ENCODE data around the gene RBM22. TPM values are rescaled to one million over a fixed set of nuclear protein-coding genes. Genes with fewer than 3 reads are reported as not detected.

The RBM22 gene
- total and polyA plus RNA-seq, 2 of the 4 experiments (the other 2 are of a cell fraction), result 26.2 to 34.2 TPM

DNA sequence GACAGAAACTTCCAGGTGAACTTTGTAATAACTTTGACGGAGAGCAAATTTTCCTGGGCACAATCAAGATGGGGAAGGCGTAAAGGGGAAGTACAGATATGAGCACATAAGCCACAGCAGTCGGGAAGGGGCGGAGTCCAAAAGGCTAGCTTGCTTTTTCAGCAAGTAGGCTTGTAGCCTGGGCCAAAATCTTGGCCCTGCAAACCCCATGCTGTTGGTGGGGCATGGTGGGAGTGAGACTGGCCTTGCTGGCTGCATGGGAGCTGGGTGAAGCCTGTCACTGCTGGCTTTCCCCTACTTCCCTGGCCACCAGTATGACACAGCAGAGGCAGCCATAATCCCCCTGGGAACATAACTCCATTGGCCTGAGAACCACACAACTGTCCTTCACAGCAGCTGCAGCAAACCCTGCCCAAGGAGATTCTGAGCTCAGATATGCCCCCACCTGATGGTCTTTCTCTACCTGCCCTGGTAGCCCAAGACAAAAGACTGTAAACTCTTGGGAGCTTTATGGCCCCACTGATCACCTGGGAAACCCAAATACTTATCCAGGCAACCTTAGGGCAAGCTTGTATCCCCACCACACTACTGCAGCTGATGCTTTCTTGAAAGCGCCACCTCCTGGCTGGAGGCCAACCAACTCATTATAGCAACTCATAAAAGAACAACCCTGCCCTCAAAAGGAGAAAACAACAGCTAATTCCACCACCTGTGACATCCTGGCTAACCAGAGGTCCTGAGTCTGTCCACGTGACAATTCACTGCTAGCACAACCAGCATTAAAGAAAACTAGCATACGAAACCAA, 33.9 kb upstream of the RBM22 start:
- no TSS peak for BruUV-seq (replicated peaks)
- Histone ChIP-seq H4K5ac (ENCODE audit: low read depth, low read length) (no peak overlapping the region), H4K8ac (ENCODE audit: low read depth in 2 of 2, low read length in 2 of 2) (no peak overlapping the region), H2AK9ac (replicated peaks; ENCODE audit: low read depth, low read length, poor library complexity) (no peak overlapping the region), H3K36me3 (ENCODE audit: control insufficient read depth, insufficient read depth, low read length) (peaks cover 32% of the 10 kb centered on the region), H3K4me2 (ENCODE audit: low read depth, low read length) (no peak overlapping the region), H3K4ac (ENCODE audit: low read depth, low read length) (no peak overlapping the region), H2AK5ac (ENCODE audit: low read depth, low read length) (no peak overlapping the region), H2BK5ac (ENCODE audit: low read depth, low read length, poor library complexity, severe bottlenecking) (no peak overlapping the region), H4K20me1 (ENCODE audit: insufficient read depth, low read length) (peaks cover 13% of the 10 kb centered on the region), H3K18ac (ENCODE audit: low read depth, low read length) (no peak overlapping the region), H3K56ac (ENCODE audit: extremely low read depth, insufficient read depth, low read length) (no peak overlapping the region), H3K9me1 (ENCODE audit: insufficient read depth, low read length) (no peaks in the 10 kb centered on the region), H3K4me3 (ENCODE audit: insufficient read depth, low read depth, low read length) (no peak overlapping the region), H3K27ac (ENCODE audit: insufficient read depth, low read length) (no peak overlapping the region), H3K9ac (ENCODE audit: low read depth, low read length) (no peak overlapping the region), H3K79me1 (ENCODE audit: low read depth in 1 of 2, low read length in 2 of 2) (peaks cover 26 to 28% of the 10 kb centered on the region in 2 experiments), H3K27me3 (ENCODE audit: control insufficient read depth, insufficient read depth, low read length) (no peaks in the 10 kb centered on the region), H3K9me3 (ENCODE audit: control insufficient read depth, insufficient read depth, low read length) (peaks cover 4% of the 10 kb centered on the region; the same call in 1 of the 2 replicates), H3K4me1 (ENCODE audit: control insufficient read depth, insufficient read depth, low read length) (no peaks in the 10 kb centered on the region), H3K23ac (ENCODE audit: low read depth, low read length) (no peak overlapping the region), H2AFZ (replicated peaks; ENCODE audit: low read length, poor library complexity) (no peak overlapping the region), H3K14ac (replicated peaks; ENCODE audit: low read depth, low read length) (no peak overlapping the region), H2BK120ac (ENCODE audit: low read depth, low read length) (no peak overlapping the region), H4K91ac (ENCODE audit: insufficient read depth, low read depth, low read length) (no peak overlapping the region), H2BK15ac (ENCODE audit: low read depth, low read length) (no peak overlapping the region), H2BK20ac (ENCODE audit: low read depth, low read length) (no peak overlapping the region)
- ChIA-PET POLR2A (ENCODE audit: unreplicated experiment) (no interaction called here), CTCF (interaction anchor here (0.7 to 1.8 kb wide), 3 partner anchors 22 to 275 kb away, joined by 3 read pairs; partner anchors contain the start of gene DCTN4)
- intact Hi-C loops (cut with micrococcal nuclease) (loop anchor here (5.0 kb wide), 1 partner anchor 113 kb away; the partner anchor contains the start of gene IRGM), in situ Hi-C loops (cut with MboI; ENCODE audit: low sequenced_read_pairs) (no loop called here), dilution Hi-C loops (cut with HindIII; ENCODE audit: low sequenced_read_pairs, unreplicated experiment) (no loop called here)
- WGBS, 2 experiments (ENCODE audit: extremely low coverage in 2 of 2, insufficient read length in 1 of 2), result 83% methylated on average over 3 of the region's 7 CpGs; no CpG with 5 or more reads in 1 of the 2 experiments
- TF ChIP-seq NFE2L2 (IDR thresholded peaks at IDR 0.05; ENCODE audit: low read depth, low read length), result no peak
- TF ChIP-seq ELK1 (IDR thresholded peaks at IDR 0.05; ENCODE audit: borderline replicate concordance, low read depth, low read length), result no peak
- TF ChIP-seq BHLHE40 (IDR thresholded peaks at IDR 0.05; ENCODE audit: low read depth, low read length), result no peak
- TF ChIP-seq, protein P1, sequence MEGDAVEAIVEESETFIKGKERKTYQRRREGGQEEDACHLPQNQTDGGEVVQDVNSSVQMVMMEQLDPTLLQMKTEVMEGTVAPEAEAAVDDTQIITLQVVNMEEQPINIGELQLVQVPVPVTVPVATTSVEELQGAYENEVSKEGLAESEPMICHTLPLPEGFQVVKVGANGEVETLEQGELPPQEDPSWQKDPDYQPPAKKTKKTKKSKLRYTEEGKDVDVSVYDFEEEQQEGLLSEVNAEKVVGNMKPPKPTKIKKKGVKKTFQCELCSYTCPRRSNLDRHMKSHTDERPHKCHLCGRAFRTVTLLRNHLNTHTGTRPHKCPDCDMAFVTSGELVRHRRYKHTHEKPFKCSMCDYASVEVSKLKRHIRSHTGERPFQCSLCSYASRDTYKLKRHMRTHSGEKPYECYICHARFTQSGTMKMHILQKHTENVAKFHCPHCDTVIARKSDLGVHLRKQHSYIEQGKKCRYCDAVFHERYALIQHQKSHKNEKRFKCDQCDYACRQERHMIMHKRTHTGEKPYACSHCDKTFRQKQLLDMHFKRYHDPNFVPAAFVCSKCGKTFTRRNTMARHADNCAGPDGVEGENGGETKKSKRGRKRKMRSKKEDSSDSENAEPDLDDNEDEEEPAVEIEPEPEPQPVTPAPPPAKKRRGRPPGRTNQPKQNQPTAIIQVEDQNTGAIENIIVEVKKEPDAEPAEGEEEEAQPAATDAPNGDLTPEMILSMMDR (conservative IDR thresholded peaks at IDR 0.05; ENCODE audit: low read depth, low read length), result no peak
- no peak for TF ChIP-seq CEBPB (IDR thresholded peaks at IDR 0.05; ENCODE audit: low read depth, low read length)
- no peak for TF ChIP-seq USF2 (IDR thresholded peaks at IDR 0.05; ENCODE audit: low read depth, low read length)
- TF ChIP-seq SMC3 (IDR thresholded peaks at IDR 0.05; ENCODE audit: low read depth, low read length), result no peak
- TF ChIP-seq RCOR1 (IDR thresholded peaks at IDR 0.05; ENCODE audit: insufficient replicate concordance, low read length), result no peak
- TF ChIP-seq RAD21 (IDR thresholded peaks at IDR 0.05; ENCODE audit: low read length), result no peak
- TF ChIP-seq MXI1 (IDR thresholded peaks at IDR 0.05; ENCODE audit: borderline replicate concordance, low read depth, low read length), result no peak
- TF ChIP-seq MAFK (IDR thresholded peaks at IDR 0.05; ENCODE audit: low read depth, low read length), result no peak
- no peak for TF ChIP-seq FOS (IDR thresholded peaks at IDR 0.05; ENCODE audit: low read depth, low read length)
- TF ChIP-seq POLR2A (IDR thresholded peaks at IDR 0.05; ENCODE audit: low read depth, low read length), result no peak
- no peak for TF ChIP-seq MAZ (IDR thresholded peaks at IDR 0.05; ENCODE audit: borderline replicate concordance, low read depth, low read length)
- DNase-seq (no peak), ATAC-seq (ENCODE audit: low read depth) (no peak)

Measured in IMR-90 (cell line).